GM12878 (cell line): ENCODE results near the gene MEIS2.

Experiments used
- BHLHE40 ChIP-seq, 2 experiments: fragments of 450-650 bp in 1 of 2; IDR thresholded peaks; 2 replicates each; pipeline ENCODE4 v1.6.1; 2011 to 2017; ENCODE audit warnings: low read depth in 2 of 2, borderline replicate concordance in 1 of 2, improper control_type of control experiment in 1 of 2, low read length in 1 of 2, mild to moderate bottlenecking in 1 of 2
- CHD2 ChIP-seq: IDR thresholded peaks from 2 replicates; pipeline ENCODE4 v1.6.1; 2011; ENCODE audit warnings: low read depth, low read length, improper control_type of control experiment, borderline replicate concordance
- CTCF ChIP-seq, 3 experiments: IDR thresholded peaks in 2 of 3; conservative IDR thresholded peaks in 1 of 3; 2 replicates each; pipeline ENCODE4 v1.5.1; 2011; ENCODE audit warnings: low read depth in 3 of 3, low read length in 3 of 3, mild to moderate bottlenecking in 3 of 3, control low read depth in 2 of 3, moderate library complexity in 2 of 3, inconsistent platforms in 1 of 3, mixed read lengths in 1 of 3; ENCODE audit not compliant: control insufficient read depth in 2 of 3, insufficient read depth in 1 of 3; ENCODE audit errors: extremely low read depth in 1 of 3
- PAX5 ChIP-seq: IDR thresholded peaks from 2 replicates; pipeline ENCODE4 v1.6.1; 2011; ENCODE audit warnings: low read depth, low read length, borderline replicate concordance
- POLR2AphosphoS5 ChIP-seq: IDR thresholded peaks from 2 replicates; pipeline ENCODE4 v1.6.1; 2011; ENCODE audit warnings: mild to moderate bottlenecking, low read length, inconsistent platforms
- SIN3A ChIP-seq: IDR thresholded peaks from 2 replicates; pipeline ENCODE4 v1.6.1; 2012; ENCODE audit warnings: low read depth, low read length, improper control_type of control experiment
- SKIL ChIP-seq: fragments of 450-650 bp; IDR thresholded peaks from 2 replicates; pipeline ENCODE4 v1.6.1; 2017; ENCODE audit warnings: mild to moderate bottlenecking, low read depth, inconsistent platforms; ENCODE audit not compliant: poor library complexity, severe bottlenecking
- SMC3 ChIP-seq: IDR thresholded peaks from 2 replicates; pipeline ENCODE4 v1.6.1; 2011; ENCODE audit warnings: low read length, improper control_type of control experiment, borderline replicate concordance

- TF ChIP-seq PAX5 (no peak), SKIL (no peak), CHD2 (no peak), CTCF (IDR thresholded peaks at IDR 0.05 in 2 of 3, conservative IDR thresholded peaks at IDR 0.05 in 1 of 3; ENCODE audit: control insufficient read depth in 2 of 3, extremely low read depth in 1 of 3, insufficient read depth in 1 of 3, low read depth in 3 of 3, low read length in 3 of 3) (no peak), POLR2AphosphoS5 (no peak), SIN3A (no peak), SMC3 (no peak), BHLHE40 (IDR thresholded peaks at IDR 0.05; ENCODE audit: borderline replicate concordance in 1 of 2, low read depth in 2 of 2, low read length in 1 of 2) (no peak)
Observed at GRCh38 chr15:37050345-37050744, 50.0 kb downstream of the MEIS2 start.
